ENCODE measurements around the gene CEMIP. TPM values are rescaled to one million over a fixed set of nuclear protein-coding genes. Genes with fewer than 3 reads are reported as not detected.

Gene CEMIP
- total and polyA plus RNA-seq, 2 of the 8 experiments (the other 6 are each of a cell fraction or from before 2014, with no cell fraction given) = 0.11 to 0.60 TPM

- Histone ChIP-seq H3K36me3 (ENCODE audit: control insufficient read depth in 2 of 4, insufficient read depth in 4 of 4, low read length in 3 of 4) (no peaks in the 10 kb centered on the region), H3K27me3 (replicated peaks in 1 of 4; ENCODE audit: control insufficient read depth in 3 of 4, extremely low read depth in 1 of 4, insufficient read depth in 3 of 4, low read length in 3 of 4) (no peaks in the 10 kb centered on the region; a peak in 1 of 7 replicates), H3K4me3 (ENCODE audit: extremely low read depth in 1 of 4, insufficient read depth in 2 of 4, low read depth in 3 of 4, low read length in 4 of 4) (no peak overlapping the region), H3K79me1 (ENCODE audit: low read depth, low read length) (no peaks in the 10 kb centered on the region), H3K79me2 (ENCODE audit: control insufficient read depth in 1 of 2, insufficient read depth in 2 of 2, low read length in 2 of 2) (no peaks in the 10 kb centered on the region), H4K20me1 (replicated peaks in 1 of 2; ENCODE audit: control insufficient read depth in 1 of 2, insufficient read depth in 2 of 2, low read length in 2 of 2) (no peaks in the 10 kb centered on the region), H3K9ac (replicated peaks in 1 of 4; ENCODE audit: extremely low read depth in 1 of 4, low read depth in 3 of 4, low read length in 3 of 4) (no peak overlapping the region), H2BK5ac (ENCODE audit: low read depth, low read length) (no peak overlapping the region), H2AK5ac (ENCODE audit: low read depth, low read length) (no peak overlapping the region), H4K8ac (ENCODE audit: extremely low read depth, insufficient read depth, low read length) (no peak overlapping the region), H3K23ac (ENCODE audit: insufficient read length) (no peak overlapping the region), H3K14ac (ENCODE audit: insufficient read length) (no peak overlapping the region), H3K9me3 (ENCODE audit: insufficient read depth in 2 of 2, low read depth in 1 of 2, low read length in 1 of 2) (no peaks in the 10 kb centered on the region), H4K5ac (ENCODE audit: insufficient read length, low read depth, low read length) (no peak overlapping the region), H4K91ac (replicated peaks; ENCODE audit: insufficient read length, low read length) (no peak overlapping the region), H2BK15ac (ENCODE audit: low read length) (no peak overlapping the region), H2AFZ (ENCODE audit: low read length) (no peak overlapping the region), H3K27ac (ENCODE audit: low read depth, low read length) (no peak overlapping the region), H3K18ac (ENCODE audit: extremely low read depth, low read length) (no peak overlapping the region), H3K4me1 (replicated peaks in 1 of 4; ENCODE audit: control insufficient read depth in 3 of 4, insufficient read depth in 4 of 4, low read length in 3 of 4) (peaks cover 0 to 3% (median 1%) of the 10 kb centered on the region in 4 experiments; a peak in 3 of 7 replicates), H3K4me2 (ENCODE audit: insufficient read depth in 1 of 2, low read depth in 2 of 2, low read length in 2 of 2) (no peak overlapping the region), H2BK20ac (ENCODE audit: low read length) (no peak overlapping the region), H2BK12ac (ENCODE audit: low read depth, low read length) (no peak overlapping the region), H2BK120ac (replicated peaks; ENCODE audit: low read depth, low read length) (no peak overlapping the region), H3K4ac (replicated peaks; ENCODE audit: insufficient read length, low read depth, low read length) (no peak overlapping the region), H3K56ac (replicated peaks; ENCODE audit: insufficient read length, low read depth, low read length) (no peak overlapping the region), H3K23me2 (ENCODE audit: low read depth, low read length) (no peaks in the 10 kb centered on the region)
- ChIA-PET POLR2A (ENCODE audit: partially characterized antibody) (no interaction called here), CTCF (ENCODE audit: partially characterized antibody) (interaction anchor here (0.7 to 2.2 kb wide), 3 partner anchors 10 to 220 kb away, joined by 3 to 4 read pairs (median 4); no protein-coding TSS in a partner anchor)
- FAIRE-seq = no peak
- 95% methylated on average over 4 of the region's 4 CpGs; no CpG with 5 or more reads in 1 of the 2 experiments for WGBS, 2 experiments (ENCODE audit: extremely low coverage in 1 of 2, insufficient coverage in 1 of 2, insufficient read length in 1 of 2, insufficient replicate concordance in 2 of 2, low coverage in 1 of 2, low lambda C conversion rate in 2 of 2, missing lambda C conversion rate in 1 of 2)
- DNase-seq (ENCODE audit: low read depth in 1 of 2, low spot score in 2 of 2) = no peak
Observed at GRCh38 chr15:80815106-80815505, 35.9 kb downstream of the CEMIP start.
